ENCODE measurements around the gene LDB2.

Gene LDB2

GRCh38 chr4:16791460-16791859 lies 107.0 kb downstream of the LDB2 start:
- no peak for FAIRE-seq

GRCh38 chr4:16790508-16790907 lies 107.9 kb downstream of the LDB2 start:
- no peak for FAIRE-seq

DNA sequence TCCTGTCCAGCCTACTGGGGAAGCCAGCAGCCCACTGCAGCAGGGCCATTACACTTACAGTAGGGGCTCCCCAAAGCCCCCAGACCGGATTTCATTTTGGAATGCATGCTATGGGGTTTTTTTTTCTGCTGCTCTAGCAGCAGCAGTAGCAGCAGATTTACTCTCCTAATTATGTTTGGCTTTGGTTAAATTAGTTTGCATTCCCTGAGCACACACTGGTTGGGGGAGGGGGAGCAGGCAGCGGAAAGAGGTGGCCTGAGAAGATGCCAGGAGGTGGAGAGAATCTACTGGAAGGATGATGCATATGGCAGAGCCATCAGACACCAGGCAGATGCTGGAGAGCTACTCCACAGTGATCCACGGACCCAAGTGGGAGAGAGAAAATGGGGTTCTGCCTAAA lies 109.6 kb downstream of the LDB2 start:
- FAIRE-seq = no peak

DNA sequence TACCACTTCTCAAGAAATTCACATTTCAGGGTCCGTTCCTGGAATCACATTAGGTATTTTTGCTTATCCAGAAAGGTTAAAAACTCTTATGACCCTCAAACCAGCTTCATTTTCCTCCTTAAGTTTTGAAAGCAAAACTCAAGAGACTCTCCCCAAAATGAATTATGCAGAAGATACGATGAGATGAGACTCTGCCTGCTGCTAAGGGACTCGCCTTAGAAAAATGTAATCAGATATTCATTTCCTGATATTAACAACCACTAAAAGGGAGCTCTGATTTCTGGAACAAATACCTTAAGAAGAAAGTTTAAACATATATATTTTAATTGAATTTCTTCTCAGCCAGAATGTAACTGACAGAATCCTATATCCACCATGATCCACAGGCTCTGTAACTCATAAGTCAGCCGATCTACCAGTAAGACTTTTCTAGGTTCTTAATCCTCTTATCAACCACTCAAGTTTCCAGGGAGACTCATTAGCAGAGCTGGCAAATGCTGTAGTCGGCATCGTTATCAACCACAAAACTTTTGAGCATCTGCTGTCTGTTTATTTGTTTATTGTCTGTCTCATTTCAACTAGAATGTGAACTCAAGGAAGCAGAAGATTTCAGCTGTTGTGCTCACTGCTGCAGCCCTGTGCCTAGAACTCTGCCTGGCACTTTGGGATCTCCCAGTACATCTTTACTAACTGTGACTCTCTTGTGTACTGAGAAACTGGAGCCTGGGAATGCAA lies 112.5 kb downstream of the LDB2 start:
- FAIRE-seq = no peak

GRCh38 chr4:16783119-16783518 lies 115.3 kb downstream of the LDB2 start:
- FAIRE-seq = no peak

GRCh38 chr4:16779028-16779675 lies 119.3 kb downstream of the LDB2 start:
- FAIRE-seq = no peak

DNA sequence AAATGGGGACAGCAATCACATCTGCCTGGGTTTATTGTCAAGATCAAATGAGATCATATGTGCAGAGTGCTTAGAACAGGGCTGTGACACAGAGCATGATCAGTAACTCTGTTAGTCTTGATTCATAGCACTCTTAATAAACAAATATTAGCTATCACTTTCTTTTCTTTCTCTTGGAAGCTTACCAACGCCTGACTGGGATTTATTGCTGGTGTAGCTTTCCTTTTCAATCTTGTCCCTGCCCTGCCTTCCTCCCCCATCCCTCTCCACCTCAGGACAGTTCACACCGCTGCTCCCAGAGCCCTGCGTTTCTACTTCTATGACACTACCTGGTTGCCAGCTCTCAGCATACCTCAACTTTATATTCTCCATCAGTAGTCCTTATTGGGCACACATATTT lies 120.7 kb downstream of the LDB2 start:
- no peak for FAIRE-seq

DNA sequence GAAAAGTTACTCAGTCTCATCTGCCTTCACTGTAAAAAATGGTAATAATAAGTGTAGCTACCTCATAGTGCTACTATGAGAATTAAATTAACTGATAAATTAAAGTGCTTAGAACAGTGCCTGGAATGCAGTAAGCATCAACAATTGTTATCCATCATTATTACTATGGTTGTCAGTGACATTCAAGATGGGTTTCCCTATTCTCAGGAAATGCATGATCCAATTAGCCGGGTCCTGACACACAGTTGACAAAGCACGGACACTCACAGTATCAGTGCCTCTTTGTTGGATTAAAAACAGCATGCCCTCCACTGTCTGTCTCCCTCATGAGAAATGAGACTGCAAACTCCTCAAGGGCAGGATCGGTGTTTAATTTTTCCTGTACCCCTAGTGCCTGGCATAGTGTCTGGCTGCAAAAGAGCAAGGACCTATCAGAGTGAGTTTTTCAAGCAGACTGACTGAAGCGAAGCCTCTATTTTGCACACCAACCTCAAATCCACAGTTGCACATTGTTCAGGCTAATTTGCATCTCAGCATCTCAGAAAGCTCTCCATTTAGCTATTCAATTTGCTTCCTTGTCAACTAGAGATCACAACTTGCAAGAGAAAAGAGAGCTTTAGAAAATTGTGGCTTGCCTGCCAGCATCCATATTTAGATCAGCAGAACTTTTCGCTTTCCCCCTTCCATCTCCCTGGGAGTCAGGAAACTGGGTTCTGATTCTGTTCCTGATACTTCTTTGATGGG lies 122.9 kb downstream of the LDB2 start:
- FAIRE-seq = no peak

DNA sequence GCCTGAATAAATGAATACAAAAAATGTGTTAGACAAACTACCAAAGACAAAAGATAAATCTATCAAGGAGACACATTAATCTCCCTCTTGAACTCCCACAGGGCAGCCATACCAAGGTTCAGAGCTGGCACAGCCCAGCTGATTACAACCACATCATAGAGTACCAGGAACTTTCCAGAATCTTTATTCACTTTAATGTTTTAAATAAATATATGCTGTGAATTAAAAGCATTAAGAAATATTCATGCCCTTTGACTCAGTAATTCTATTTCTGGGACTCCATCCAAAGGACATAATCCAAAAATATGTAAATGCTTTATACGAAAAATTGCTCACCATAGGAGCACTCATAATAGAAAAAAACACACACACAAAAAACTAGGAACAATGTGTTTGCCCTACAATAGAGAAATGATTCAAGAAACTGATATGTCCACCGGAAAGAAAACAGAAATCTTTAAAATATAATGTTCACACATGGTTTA lies 126.0 kb downstream of the LDB2 start:
- FAIRE-seq = no peak

DNA sequence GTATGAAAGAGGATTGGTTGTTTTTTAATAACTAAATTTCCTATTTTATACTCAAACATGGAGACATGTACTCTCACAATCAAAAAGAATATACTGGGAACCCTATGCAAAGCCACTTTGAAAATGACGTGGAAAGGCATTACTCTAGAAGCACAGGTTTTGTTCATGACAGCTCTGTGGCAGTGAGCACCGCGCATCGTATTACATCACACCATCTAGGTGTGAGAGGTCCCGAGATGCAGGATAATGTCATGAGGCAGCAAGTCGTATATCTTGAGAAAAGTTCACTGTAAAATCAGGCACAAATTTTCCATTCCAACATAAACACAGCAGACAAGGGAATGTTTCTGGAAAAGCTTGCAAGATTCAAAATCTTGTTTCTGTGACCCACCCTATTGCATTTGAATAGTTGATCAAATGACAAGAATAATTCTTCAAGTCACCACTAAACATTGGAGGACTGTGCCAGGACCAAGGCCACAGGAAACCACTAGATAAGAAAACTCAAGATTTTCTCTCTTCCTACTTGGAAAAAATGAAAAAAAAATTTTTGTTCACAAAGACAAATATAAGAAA lies 127.6 kb downstream of the LDB2 start:
- FAIRE-seq = no peak

GRCh38 chr4:16767861-16768260 lies 130.6 kb downstream of the LDB2 start:
- no peak for FAIRE-seq

GRCh38 chr4:16767251-16767650 lies 131.2 kb downstream of the LDB2 start:
- no peak for FAIRE-seq

DNA sequence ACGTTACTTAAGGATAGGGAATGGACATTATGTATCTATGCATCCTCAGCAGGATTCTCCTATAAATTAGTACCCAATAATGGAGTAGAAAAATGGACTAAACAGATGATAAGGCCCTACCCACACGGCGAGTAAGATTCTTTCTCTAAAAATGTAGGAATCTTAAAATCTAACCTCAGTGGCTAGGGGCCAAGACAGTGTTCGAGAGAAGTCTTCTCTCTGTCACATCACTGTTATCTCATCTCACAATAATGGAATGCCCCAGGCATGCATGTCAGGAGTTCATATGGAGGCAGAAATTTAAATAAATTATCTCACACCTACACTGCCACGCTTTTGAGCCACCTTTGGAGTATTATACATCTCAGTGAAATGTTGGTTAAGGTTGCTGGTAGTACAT lies 132.9 kb downstream of the LDB2 start:
- no peak for FAIRE-seq

DNA sequence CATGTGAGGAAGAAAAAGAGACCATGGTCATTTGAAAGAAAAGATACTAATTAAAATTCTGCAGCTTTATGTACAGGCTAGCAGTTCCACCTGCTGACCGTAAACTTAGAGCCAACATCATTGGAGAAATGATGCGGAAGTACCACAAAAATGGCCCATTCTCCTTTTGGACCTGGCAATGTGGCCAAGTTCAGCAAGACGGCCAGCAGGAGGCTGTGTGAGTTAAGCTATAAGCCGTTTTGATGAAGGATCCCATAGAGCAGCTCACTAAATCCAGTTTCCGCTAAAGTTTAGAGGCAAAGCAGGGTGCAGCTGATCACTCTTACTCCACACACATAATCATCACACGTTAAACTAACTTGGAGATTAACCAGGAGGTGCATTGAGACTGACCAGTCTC lies 133.8 kb downstream of the LDB2 start:
- no peak for FAIRE-seq

- no peak for FAIRE-seq
Measured at GRCh38 chr4:16760617-16761363, 137.7 kb downstream of the LDB2 start.

GRCh38 chr4:16759931-16760582 lies 138.4 kb downstream of the LDB2 start:
- no peak for FAIRE-seq

GRCh38 chr4:16758816-16759215 lies 139.6 kb downstream of the LDB2 start:
- FAIRE-seq = no peak

DNA sequence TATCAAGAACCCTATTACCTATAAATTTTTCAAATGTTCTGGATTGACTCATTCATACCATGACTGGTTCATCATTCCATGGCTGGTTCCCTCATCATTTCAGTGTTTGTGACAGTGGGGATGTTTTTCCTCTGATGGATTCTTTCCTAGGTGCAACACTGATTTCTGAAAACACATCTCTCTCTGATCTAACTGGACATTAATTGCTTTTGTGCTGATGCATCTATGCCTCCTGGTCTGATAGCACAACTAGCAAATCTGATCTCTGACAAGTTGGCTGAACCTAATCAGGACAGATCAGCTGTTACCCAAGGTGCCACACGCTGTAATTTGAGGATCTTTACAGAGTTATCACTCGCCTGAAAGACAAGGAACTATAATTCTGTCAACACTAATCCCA lies 140.2 kb downstream of the LDB2 start:
- no peak for FAIRE-seq

- no peak for FAIRE-seq
Measured at GRCh38 chr4:16757080-16757521, 141.3 kb downstream of the LDB2 start.

DNA sequence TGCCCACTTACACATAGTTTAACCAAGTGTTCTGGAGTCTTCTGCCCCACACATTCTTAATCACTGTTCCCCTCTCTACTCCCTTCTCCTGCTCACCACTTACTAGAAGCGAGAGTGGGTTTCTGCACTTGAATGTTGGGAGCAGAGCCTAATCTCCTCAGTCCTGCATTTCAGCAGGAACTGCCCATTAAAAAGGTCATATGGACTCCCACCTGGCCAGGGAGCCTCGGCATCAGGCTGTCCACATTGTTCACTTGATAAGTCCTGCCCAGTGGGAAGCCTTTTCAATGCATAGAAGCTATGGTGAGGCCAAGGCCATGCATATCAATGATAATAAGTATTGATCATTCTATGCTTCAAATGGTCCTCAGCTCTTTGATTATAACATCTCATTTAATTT lies 144.3 kb downstream of the LDB2 start:
- no peak for FAIRE-seq

DNA sequence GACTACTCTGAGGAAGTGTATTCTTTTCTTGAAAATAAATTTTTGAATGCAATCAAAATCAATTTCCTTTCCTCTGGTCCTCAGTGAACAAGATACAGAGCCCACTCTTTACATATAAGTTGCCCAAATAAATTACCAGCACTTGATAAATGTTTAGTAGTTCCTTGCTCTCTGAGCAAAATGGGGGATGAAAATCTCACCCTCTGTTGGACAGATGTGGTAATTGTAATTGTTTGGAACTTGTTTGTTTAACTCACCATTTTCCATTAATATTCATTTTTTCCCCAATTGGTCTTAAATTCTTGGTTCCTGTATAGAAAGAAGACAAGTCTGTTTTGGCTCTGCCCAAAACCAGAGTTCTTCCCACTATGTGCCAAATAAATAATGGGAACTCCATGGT lies 146.3 kb downstream of the LDB2 start:
- no peak for FAIRE-seq
